GM23338 (cell line): ENCODE data around the gene IER5L. TPM values are rescaled to one million over a fixed set of nuclear protein-coding genes. Genes with fewer than 3 reads are reported as not detected.

Source experiments
- ATAC-seq: fragments of 200-7000 bp; cut with Tn5 transposase; 3 replicates; pipeline ENCODE4 v1.9.1; 2020
- DNase-seq: peaks from one replicate; pipeline ENCODE4 v3.0.0-alpha.2; 2015; ENCODE audit warnings: low spot score
- H2AFZ ChIP-seq: fragments of 200-600 bp; sonication (generic); 2 replicates; pipeline ENCODE4 v1.8.0; 2016; ENCODE audit warnings: antibody characterized with exemption, mild to moderate bottlenecking, moderate library complexity
- H3F3A ChIP-seq: fragments of 200-600 bp; sonication (generic); replicated peaks from 2 replicates; pipeline ENCODE4 v1.8.0; 2017; ENCODE audit warnings: antibody characterized with exemption, mixed run types, low read depth
- H3K27ac ChIP-seq: fragments of 200-600 bp; sonication (generic); 2 replicates; pipeline ENCODE4 v1.6.1; 2016; ENCODE audit warnings: low read depth
- H3K27me3 ChIP-seq: fragments of 200-600 bp; sonication (generic); 2 replicates; pipeline ENCODE4 v1.8.0; 2016; ENCODE audit warnings: mild to moderate bottlenecking, mixed run types, moderate library complexity; ENCODE audit not compliant: insufficient read depth
- H3K36me3 ChIP-seq: fragments of 200-600 bp; sonication (generic); 2 replicates; pipeline ENCODE4 v1.8.0; 2016; ENCODE audit warnings: mild to moderate bottlenecking; ENCODE audit not compliant: insufficient read depth
- H3K4me1 ChIP-seq: fragments of 200-600 bp; sonication (generic); 2 replicates; pipeline ENCODE4 v1.8.0; 2016; ENCODE audit warnings: mild to moderate bottlenecking, moderate library complexity; ENCODE audit not compliant: insufficient read depth
- H3K4me2 ChIP-seq: fragments of 200-600 bp; sonication (generic); 2 replicates; pipeline ENCODE4 v1.7.1; 2017; ENCODE audit warnings: mixed run types
- H3K4me3 ChIP-seq: fragments of 200-600 bp; sonication (generic); 2 replicates; pipeline ENCODE4 v1.6.1; 2016; ENCODE audit warnings: mixed run types
- H3K79me2 ChIP-seq: fragments of 200-600 bp; sonication (generic); replicated peaks from 2 replicates; pipeline ENCODE4 v1.8.0; 2017; ENCODE audit warnings: mild to moderate bottlenecking; ENCODE audit not compliant: insufficient read depth
- H3K9me2 ChIP-seq: fragments of 200-600 bp; sonication (generic); 2 replicates; pipeline ENCODE4 v1.8.0; 2017; ENCODE audit not compliant: insufficient read depth
- H4K20me1 ChIP-seq: fragments of 200-600 bp; sonication (generic); replicated peaks from 2 replicates; pipeline ENCODE4 v1.8.0; 2017; ENCODE audit warnings: mild to moderate bottlenecking; ENCODE audit not compliant: insufficient read depth
- H3K27ac Mint-ChIP-seq: 2 replicates; pipeline ENCODE4 v1.8.0; 2020; ENCODE audit warnings: inconsistent platforms, mild to moderate bottlenecking, moderate library complexity, mixed read lengths
- H3K27me3 Mint-ChIP-seq: 3 replicates; pipeline ENCODE4 v1.8.0; 2022; ENCODE audit warnings: low read depth, mild to moderate bottlenecking, moderate library complexity, mixed read lengths, inconsistent platforms; ENCODE audit not compliant: insufficient read depth, poor library complexity
- H3K36me3 Mint-ChIP-seq: 3 replicates; pipeline ENCODE4 v1.8.0; 2021; ENCODE audit warnings: low read depth, mild to moderate bottlenecking, inconsistent platforms, moderate library complexity, mixed read lengths
- H3K4me1 Mint-ChIP-seq: 3 replicates; pipeline ENCODE4 v1.8.0; 2020; ENCODE audit warnings: mild to moderate bottlenecking, inconsistent platforms, mixed read lengths
- H3K4me3 Mint-ChIP-seq: 3 replicates; pipeline ENCODE4 v1.8.0; 2021; ENCODE audit warnings: moderate library complexity, mild to moderate bottlenecking, inconsistent platforms, mixed read lengths
- H3K9me3 Mint-ChIP-seq: 3 replicates; pipeline ENCODE4 v1.8.0; 2020; ENCODE audit warnings: moderate library complexity, mild to moderate bottlenecking, inconsistent platforms, mixed read lengths
- CREB1 ChIP-seq: fragments of 250-450 bp; sonication (Bioruptor Pico); IDR thresholded peaks from 2 replicates; pipeline ENCODE4 v1.5.0; 2020; ENCODE audit warnings: low read depth, mild to moderate bottlenecking, moderate library complexity
- CTCF ChIP-seq, 2 experiments: fragments of 200-600 bp in 1 of 2; sonication (generic) in 1 of 2; conservative IDR thresholded peaks; 2 replicates each; pipeline versions ENCODE4 v1.5.1 to v1.6.1; 2016 to 2017; ENCODE audit warnings: antibody characterized with exemption in 2 of 2, low read depth in 2 of 2, mild to moderate bottlenecking in 2 of 2, moderate library complexity in 1 of 2
- ETS1 ChIP-seq: IDR thresholded peaks from 2 replicates; pipeline ENCODE4 v1.6.1; 2016; ENCODE audit warnings: antibody characterized with exemption
- EZH2 ChIP-seq: fragments of 200-600 bp; sonication (generic); IDR thresholded peaks from one replicate; pipeline ENCODE4 v1.8.0; 2017; ENCODE audit warnings: antibody characterized with exemption, mild to moderate bottlenecking, low read depth; ENCODE audit not compliant: unreplicated experiment
- EZH2phosphoT487 ChIP-seq: fragments of 200-600 bp; sonication (generic); IDR thresholded peaks from one replicate; pipeline ENCODE4 v1.8.1; 2018; ENCODE audit warnings: antibody characterized with exemption; ENCODE audit not compliant: unreplicated experiment
- NANOG ChIP-seq: IDR thresholded peaks from 2 replicates; pipeline ENCODE4 v1.6.1; 2016; ENCODE audit warnings: antibody characterized with exemption, borderline replicate concordance
- POLR2AphosphoS5 ChIP-seq: IDR thresholded peaks from 2 replicates; pipeline ENCODE4 v1.6.1; 2016; ENCODE audit warnings: antibody characterized with exemption, low read depth
- REST ChIP-seq: IDR thresholded peaks from one replicate; pipeline ENCODE4 v1.6.1; 2018; ENCODE audit warnings: antibody characterized with exemption; ENCODE audit not compliant: unreplicated experiment
- ZNF114 ChIP-seq: fragments of 250-450 bp; sonication (Bioruptor Pico); IDR thresholded peaks from 2 replicates; pipeline ENCODE4 v1.5.0; 2020; ENCODE audit warnings: mild to moderate bottlenecking, moderate library complexity
- polyA plus RNA-seq: library from polyadenylated mRNA; unstranded; fragments of >200 nt; fragmentation: Nextera tagmentation; extraction: Ambion mirVana; gene quantifications from 2 replicates; pipeline ENCODE4 v1.2.1, GENCODE V29; 2016
- total RNA-seq: library from RNA; depleted of rRNA; stranded (reverse); fragments of >200 nt; shearing (Covaris generic); gene quantifications from 2 replicates; pipeline ENCODE4 v1.2.3, GENCODE V29; 2014

The IER5L gene
- total and polyA plus RNA-seq, 2 experiments from 2014 or later = 0.19 to 0.90 TPM

- Histone ChIP-seq H4K20me1 (0 out of 2 replicates have a peak, but pooled peaks cover 6% of the 10 kb centered on the region), H3F3A (no peaks in the 10 kb centered on the region), H3K4me3 (peak overlapping the region; percentile 35; the same call in 1 of the 2 replicates), H3K4me2 (peak overlapping the region; percentile 60; the same call in 1 of the 2 replicates), H3K36me3 (no peaks in the 10 kb centered on the region), H3K9me2 (no peaks in the 10 kb centered on the region), H3K4me1 (peaks cover 27% of the 10 kb centered on the region), H3K27ac (no peak overlapping the region), H3K79me2 (no peaks in the 10 kb centered on the region), H2AFZ (no peak overlapping the region), H3K27me3 (no peaks in the 10 kb centered on the region)
- peaks cover 17% of the 10 kb centered on the region for H3K27me3 Mint-ChIP-seq
- TF ChIP-seq REST = no peak
- no peak for TF ChIP-seq POLR2AphosphoS5
- peak in 1 of 2 experiments; percentile 13; a peak in 1 of 4 replicates for TF ChIP-seq CTCF (conservative IDR thresholded peaks at IDR 0.05; ENCODE audit: low read depth in 2 of 2)
- H3K9me3 Mint-ChIP-seq = no peaks in the 10 kb centered on the region
- ATAC-seq (peak; percentile 61), DNase-seq (peak; percentile 84)
- H3K4me1 Mint-ChIP-seq = peaks cover 37% of the 10 kb centered on the region
- no peak overlapping the region for H3K4me3 Mint-ChIP-seq
- H3K27ac Mint-ChIP-seq = no peak overlapping the region
- H3K36me3 Mint-ChIP-seq = no peaks in the 10 kb centered on the region
Measured at GRCh38 chr9:129225815-129226214, 47.8 kb upstream of the IER5L start.

- H3K27ac ChIP-seq = no peak overlapping the region
- TF ChIP-seq NANOG (no peak), EZH2 (no peak), REST (no peak), ZNF114 (CRISPR knock-in tag) (no peak), EZH2phosphoT487 (no peak), CTCF (conservative IDR thresholded peaks at IDR 0.05; ENCODE audit: low read depth in 2 of 2) (no peak), ETS1 (no peak), POLR2AphosphoS5 (no peak), CREB1 (CRISPR knock-in tag) (no peak)
Measured at GRCh38 chr9:129225490-129225778, 47.4 kb upstream of the IER5L start.

More at GRCh38 chr9:129225490-129225778, 47.4 kb upstream of the IER5L start:
- Mint-ChIP-seq H3K4me3 (no peak overlapping the region), H3K4me1 (peaks cover 37% of the 10 kb centered on the region), H3K9me3 (no peaks in the 10 kb centered on the region), H3K27me3 (peaks cover 17% of the 10 kb centered on the region), H3K36me3 (no peaks in the 10 kb centered on the region), H3K27ac (no peak overlapping the region)
- DNase-seq (no peak), ATAC-seq (no peak)
- 0 out of 2 replicates have a peak, but pooled peaks cover 6% of the 10 kb centered on the region for H4K20me1 ChIP-seq
- peak overlapping the region; percentile 60; the same call in 1 of the 2 replicates for H3K4me2 ChIP-seq
- no peak overlapping the region for H2AFZ ChIP-seq
- H3K79me2 ChIP-seq = no peaks in the 10 kb centered on the region
- no peaks in the 10 kb centered on the region for H3K27me3 ChIP-seq
- H3K9me2 ChIP-seq = no peaks in the 10 kb centered on the region
- 0 out of 2 replicates have a peak overlapping the region, but pooled peaks have one; percentile 35 for H3K4me3 ChIP-seq
- H3K36me3 ChIP-seq = no peaks in the 10 kb centered on the region
- H3K4me1 ChIP-seq = peaks cover 27% of the 10 kb centered on the region
- H3F3A ChIP-seq = no peaks in the 10 kb centered on the region
